CD4-positive, alpha-beta T cell treated with Interferon gamma for 1 hour (primary cell): Measurements from ENCODE around the gene PTPRT.

Experiments
- DNase-seq: peaks from one replicate; pipeline ENCODE4 v3.0.0-alpha.2; 2020

Gene PTPRT

DNA sequence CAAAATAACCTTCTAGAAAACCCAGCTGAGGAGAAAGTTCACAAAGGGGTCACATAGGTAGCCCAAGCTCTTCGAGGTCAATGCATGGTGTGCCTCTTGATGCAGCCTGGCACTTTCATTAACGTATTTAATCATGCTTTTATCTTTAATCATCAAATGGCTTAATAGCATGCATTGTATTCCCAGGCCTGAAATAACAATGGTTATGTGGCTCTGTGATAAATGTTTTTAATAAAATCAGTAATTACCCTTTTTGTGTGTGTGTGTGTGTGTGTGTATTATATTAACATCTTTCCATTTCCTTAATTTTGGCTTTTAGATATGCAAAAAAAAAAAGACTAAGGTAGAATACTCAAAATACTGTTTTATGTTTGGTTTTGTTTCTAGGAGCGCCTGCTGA lies 681.8 kb downstream of the PTPRT start:
- no peak for DNase-seq

DNA sequence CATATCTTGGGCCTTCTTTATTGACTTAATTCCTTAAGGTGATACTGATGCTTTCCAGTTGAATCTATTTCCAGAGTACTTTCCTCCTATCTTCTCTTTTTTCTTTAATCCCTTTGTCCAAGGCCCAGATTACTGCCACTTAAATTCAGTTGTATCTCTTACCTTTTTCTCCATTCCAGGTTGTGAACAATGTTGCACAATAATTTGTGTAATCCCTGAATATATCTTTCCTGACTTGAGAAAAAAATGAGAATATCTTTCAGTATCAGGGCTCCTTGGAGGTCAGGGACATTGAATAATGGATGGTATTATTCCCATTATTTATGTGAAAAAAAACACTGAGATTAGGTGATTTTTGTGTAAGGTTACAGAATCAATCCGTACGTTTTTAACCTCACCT lies 683.3 kb downstream of the PTPRT start:
- DNase-seq = no peak

DNA sequence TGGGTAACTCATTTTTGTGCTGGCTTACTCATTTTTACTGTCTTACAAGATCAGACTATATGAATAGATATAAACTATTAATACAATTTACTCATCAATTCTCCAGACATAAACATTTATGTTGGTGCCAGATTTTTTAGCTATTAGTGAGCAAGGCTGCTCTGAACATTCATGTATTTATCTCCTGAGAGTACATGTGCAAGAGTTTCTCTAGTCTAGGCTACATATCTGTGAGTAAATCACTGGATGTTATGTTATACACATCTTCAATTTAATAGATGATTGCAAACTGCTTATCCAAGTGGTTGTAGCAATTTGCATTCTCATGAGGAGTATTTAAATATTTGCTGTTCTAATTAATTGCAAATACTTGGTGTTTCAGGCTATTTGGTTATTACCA lies 687.1 kb downstream of the PTPRT start:
- DNase-seq = no peak

DNA sequence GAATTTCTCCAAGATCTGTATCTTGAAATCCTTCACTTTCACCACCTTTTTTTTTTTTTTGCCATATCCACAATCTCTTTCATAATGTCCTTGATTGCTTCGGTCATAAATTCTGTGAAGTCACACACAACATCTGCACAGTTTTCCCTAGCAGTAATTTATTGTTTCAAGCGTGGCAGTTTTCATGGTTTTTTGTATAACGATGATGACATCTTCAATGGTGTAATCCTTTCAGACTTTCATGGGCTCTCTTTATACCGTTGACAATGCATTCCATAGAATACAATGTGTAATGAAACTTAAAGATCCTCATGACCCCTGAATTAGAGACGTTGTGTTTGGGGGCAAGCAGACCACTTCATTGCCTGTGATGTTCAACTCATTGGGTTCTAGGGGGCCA lies 693.1 kb downstream of the PTPRT start:
- no peak for DNase-seq

DNA sequence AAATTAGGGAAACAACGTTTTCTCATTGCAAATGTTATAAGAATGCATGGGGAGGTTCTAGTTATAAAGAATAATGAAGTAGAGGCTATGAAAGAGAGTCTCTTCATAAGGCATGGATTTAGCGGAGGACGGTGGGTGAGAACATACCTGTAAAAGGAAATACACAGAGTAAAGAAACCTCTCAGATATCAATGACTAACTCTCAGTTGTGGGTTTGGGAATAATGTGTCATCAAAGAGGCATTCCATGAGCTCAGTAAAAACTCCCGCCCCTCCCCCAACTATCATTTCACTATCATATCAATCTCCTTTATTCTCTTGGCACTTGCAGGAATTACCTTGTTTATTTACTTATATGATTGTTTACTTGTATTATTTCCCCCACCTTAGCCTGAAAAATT lies 695.4 kb downstream of the PTPRT start:
- DNase-seq = no peak

DNA sequence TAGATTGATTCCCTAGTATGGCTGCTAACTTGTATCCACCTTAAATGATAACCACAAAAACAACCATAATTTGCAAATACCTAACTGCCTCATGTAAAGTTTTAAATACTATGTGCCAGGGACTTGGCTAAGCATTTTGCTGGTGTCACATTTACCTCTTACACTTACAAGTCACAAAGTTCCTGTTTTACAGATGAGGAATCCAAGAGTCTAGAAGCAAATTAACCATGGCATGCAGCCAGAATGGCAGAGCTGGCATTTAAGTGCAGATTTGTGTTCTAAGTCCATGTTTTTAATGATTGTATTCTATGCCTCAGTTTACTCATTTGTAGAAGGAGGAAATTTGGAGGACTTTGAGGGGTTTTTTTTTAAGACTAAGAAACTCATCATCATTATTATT lies 696.7 kb downstream of the PTPRT start:
- DNase-seq = no peak

DNA sequence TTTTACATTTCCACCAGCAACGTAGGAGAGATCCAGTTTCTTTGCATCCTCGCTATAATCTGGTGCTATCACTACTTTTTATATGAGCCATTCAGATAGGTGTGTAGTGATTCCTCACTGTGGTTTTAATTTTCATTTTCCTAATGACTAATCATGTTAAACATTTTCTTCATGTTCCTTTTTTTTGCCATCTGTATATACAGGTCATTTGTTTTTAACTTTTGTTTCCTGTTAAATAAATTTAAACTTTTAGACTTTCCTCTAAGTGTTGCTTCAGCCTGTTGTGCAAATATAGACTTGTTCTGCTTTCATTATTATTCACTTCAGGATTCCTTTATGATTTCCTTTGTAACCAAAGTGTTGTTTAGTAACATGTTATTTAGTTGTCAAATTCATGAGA lies 697.4 kb downstream of the PTPRT start:
- DNase-seq = no peak

DNA sequence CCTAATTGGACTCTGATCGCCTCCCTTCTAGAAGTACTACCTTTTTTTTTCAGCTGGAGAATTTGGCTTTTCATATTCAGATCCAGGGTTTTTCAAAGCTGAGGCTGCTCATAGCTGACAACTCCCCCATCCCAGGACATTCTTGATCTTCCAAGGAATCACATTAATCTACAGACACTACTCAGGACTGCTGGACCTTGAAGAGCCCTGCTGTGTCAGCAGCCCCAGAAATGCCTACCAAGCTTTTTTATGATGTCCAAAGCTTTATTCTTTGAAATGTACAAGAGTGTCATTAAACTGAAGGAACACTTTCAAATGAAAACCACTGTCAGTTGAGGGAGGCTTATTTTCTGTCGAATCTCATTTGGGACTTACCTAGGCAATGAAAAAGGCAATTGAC lies 704.1 kb downstream of the PTPRT start:
- DNase-seq = no peak

DNA sequence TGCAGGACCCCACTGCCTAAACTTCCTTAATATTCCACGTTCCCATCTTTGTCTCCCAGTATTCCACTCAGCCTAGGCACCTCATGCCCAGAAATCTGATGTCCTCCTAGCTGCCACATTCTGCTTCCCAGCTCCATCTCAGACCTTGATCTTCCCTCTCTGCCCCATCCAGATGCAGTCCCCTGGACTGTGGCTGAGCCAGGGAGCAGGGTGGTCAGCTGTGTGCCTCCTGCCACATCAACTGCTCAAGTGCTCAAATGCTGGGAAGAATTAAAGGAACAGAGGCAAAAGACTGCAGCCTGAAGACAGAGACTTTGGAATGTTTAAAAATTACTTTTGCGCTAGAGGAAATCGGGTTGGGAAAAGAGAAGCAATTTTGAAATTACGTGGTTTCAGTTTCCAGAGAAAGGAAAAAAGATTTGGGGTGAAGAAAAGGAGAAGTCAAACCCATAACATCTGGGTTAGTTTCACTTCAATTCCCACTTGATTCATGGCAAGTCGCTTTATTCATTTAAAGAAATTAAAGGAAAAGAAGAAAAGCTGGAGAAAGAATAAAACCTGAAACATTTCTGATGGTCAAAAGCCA lies 704.8 kb downstream of the PTPRT start:
- no peak for DNase-seq

DNA sequence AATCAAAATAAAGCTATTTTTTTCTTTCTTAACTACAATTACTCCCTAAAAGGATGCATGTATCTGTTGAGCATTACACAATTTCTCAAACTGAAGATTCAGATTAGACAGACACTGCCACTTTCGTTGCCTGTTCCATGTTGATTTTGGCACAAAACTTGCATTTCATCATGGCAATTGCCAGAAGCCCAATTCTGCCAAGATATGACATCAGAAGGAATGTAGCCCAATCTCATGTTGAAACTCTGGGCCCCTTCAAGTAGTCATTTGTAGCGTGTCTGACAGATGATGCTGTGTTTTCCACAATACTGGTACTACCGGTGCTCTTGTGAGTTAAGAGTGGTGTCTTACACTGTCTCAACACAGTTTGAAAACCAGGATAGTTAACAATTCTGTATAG lies 705.4 kb downstream of the PTPRT start:
- no peak for DNase-seq

DNA sequence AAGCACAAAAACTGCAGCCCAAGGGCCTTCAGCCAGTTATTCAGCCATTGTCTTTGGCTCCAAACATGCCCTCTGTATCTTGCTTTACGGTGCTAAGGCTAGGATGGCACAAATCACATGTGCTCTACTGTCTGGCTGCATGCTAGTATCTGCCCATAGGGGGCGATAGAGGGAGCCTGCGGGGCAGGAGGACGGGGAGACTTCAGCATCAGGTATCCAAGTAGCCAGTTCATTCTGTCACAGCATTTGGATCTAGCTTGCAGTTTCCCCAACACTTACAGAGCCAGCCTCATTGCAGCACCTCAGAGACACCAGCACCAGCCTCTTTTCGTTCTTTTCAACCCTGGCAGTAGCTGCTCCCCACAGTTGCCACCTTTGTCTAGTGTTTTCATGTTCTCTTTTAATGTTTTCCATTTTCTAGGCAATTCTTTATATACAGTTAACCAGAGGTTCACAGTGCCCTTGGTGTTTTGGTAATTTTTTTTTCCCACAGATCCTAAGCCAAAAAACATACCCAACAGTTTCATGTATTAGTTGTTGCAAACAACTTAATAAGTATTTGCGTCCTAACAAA lies 705.9 kb downstream of the PTPRT start:
- no peak for DNase-seq

DNA sequence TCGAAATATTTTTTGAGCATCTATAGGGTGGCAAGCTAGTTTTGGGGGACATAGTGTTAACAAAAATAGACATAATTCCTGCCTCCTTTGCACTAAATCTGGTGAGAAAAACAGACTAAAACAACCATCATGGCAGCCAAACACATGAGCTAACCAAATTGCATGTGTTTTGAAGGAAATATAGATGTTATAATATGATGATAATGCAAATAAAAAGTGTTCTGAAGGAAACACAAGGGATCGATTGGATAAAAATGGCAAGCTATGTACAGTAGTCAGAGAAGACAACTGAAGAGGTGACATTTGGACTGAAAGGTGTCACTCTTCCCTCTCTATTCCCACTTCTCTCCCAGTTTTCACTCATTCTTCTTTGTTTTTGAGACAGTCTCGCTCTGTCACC lies 706.9 kb downstream of the PTPRT start:
- no peak for DNase-seq

DNA sequence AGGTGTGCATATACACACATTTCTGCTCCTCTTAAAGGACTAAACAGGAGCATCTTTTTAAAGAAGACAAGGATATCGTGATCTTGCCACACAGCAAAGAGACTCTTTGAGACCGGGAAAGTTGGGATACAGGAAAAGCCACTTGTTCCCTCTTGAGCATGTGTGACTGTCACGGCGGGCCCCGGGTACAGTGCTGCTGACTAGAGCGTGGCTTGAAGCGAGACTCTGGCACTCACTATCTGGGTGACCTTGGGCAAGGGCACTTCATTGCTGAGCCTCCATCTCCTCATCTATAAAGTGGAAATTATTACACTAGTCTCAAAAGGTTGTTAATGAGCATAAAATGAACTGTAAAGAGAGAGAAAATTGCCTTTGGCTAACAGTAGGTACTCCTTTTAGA lies 713.9 kb downstream of the PTPRT start:
- no peak for DNase-seq

DNA sequence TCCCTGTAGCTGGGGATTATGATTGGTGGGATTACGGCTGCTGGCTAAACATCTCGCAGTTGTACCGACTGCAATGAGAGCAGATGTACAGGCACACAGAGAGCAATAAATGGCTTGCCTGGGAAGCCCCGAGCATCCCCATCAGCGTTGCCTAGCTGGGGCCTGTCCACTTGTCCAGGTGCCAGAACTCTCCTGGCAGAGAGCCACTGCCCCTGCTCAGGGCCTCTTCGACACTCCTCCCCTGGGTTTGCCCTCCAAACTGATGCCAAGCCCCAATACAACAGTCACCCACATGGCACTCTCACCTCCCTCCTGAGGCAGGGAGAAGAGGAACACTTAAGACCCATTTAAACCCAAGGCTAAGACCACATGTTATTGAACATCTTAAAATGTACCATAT lies 715.1 kb downstream of the PTPRT start:
- no peak for DNase-seq

DNA sequence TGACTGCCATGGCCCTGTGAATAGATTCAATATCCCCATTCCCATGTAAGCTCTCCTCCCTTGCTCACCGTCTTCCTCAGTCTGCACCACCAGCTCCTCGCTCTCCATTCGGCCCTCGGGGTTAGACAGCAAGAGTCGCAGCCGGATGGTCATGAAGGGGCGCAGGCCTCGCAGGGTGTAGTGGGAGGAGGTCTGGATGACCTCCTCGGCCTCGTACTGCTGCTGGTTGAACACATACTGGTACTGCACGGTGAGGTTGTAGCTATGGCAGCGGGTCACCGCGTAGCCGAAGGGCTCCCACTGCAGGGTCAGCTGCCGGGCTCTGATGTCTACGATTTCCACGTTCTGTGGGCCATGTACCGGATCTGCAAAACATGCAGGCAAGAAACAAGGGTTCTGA lies 717.5 kb downstream of the PTPRT start:
- no peak for DNase-seq

DNA sequence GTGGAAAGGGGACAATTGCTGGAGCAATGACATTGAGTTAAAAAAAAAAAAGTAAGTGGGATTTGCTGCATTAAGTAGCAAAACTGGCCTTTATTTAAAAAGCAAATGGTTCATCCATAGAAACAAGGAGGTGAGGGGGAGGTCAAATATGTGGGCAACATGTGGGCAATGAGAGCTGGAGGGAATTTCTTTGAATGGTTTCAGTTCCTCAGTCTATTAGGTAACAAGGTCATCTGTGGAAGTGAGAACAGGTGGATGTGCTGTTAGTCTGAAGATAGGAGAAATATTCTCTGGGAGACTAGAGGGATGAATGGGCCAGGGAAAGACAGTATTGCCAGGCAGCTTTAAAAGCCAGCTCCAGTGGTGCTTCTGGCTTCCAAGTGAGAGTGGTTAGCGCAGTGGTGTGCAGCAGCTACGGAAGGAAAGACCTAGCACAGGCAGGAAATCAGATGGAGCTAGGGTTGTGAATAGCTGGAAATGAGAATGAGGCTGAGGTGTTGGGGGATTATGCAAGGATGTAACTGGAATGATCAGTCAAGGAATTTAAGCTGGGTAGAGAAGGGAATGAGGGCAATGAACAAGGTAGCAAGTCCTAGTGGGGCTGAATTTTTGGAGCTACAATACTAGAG lies 727.6 kb downstream of the PTPRT start:
- no peak for DNase-seq

DNA sequence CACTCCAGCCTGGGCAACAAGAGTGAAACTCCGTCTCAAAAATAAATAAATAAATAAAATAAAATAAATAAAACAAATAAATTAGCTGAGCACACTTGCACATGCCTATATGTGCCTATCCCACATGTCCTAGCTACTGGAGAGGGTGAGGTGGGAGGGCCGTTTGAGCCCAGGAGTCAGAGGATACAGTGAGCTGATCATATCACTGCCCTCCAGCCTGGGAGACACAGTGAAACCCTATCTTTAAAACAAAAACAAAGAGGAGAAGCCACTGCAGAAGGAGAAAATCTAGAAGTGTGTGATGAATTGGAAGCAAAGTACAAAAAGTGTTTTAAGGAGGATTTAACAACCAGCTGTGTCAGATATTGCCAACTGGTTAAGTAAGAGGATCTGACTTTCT lies 728.4 kb downstream of the PTPRT start:
- DNase-seq = no peak

DNA sequence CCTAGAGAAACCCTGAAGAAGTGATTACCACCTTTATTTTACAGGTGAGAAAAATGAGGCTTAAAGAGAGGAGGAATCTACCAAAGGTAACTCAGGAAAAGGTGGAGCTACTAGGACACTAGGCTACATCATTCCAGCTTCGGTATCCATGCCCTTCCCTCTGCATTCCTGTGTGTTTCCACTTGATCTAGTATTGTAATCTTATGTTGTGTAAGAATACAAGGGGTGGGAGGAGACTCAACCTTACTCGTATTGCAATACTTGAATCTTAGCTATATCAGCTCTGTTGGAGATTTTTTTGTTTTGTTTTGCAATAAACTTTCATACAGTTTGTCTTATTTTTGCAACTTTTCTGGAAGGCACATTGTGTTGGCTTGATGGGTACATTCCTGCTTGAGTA lies 742.4 kb downstream of the PTPRT start:
- no peak for DNase-seq

DNA sequence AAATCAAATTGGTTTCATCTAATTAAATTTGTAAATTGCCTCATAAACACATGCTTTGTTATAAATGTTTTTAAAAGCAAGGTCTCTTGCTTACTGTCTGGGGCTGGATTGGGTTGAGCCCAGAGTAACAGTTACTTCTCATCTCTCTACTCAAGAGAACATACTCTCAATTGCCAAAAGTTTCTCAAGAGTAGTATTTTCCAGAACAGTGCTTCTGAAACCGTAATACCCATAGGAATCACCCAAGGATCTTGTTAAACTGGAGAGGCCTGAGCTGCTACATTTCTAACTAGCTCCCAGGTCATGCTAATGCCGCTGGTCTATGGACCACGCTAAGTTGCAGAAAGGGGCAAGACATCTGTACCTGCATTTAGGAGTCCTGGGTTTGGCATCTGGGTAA lies 744.9 kb downstream of the PTPRT start:
- DNase-seq = no peak

DNA sequence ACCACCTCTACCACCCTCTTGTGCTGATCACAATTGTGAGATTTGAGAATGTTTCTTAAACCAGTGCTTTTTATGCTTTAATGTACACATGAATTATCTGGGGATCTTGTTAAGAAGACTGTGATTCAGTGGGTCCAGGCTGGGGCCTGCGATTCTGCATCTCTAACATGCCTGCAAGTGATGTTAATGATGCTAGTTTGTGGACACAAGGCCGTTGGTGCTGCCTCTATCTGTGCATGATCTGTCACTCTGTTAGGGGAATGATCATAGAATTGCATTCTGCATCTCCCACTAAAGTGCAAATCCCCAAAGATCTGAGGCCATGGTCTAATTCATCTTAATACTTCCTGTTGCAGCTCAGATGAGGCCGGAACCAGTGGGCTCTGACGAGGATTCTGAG lies 746.5 kb downstream of the PTPRT start:
- DNase-seq = no peak

DNA sequence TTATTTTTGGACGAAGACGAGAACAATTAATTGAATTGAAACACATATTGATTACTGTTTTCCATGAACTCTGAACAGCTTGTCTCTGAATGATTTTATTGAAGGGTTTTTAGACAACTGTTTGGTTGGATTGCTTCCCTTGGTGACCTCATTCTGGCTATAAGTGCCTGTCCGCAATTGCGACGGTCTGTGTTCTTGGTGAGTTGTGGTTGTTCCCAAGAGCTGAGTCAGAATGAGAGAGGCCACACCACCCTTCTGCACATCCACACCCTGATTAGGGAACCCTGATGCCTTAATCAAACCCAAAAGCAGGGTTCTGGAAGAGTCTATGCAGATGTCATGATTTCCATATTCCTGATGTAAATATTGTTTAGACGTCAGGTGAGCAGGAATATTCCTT lies 747.0 kb downstream of the PTPRT start:
- DNase-seq = no peak

DNA sequence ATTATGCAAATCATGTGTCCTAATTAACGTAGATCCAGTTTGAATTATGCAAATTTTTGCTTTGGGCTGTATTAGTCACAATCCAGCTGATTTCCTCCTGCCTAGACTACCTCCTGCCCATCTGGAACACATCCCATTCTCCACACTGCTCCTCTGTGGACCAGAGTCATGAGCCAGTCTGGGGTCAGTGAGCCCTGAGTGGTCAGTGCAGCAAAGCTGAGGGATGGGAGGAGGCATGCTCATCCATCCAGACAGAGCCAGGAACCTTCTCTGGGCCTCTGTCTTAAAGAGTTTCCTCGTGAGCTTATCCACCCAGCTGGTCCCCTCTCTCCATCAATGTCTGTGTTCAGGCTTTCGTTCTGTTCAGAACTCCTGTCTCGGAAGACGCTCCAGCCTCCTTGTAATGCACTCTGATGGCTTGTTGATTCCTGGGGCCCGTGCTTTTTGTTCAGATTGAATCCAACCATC lies 747.8 kb downstream of the PTPRT start:
- no peak for DNase-seq

DNA sequence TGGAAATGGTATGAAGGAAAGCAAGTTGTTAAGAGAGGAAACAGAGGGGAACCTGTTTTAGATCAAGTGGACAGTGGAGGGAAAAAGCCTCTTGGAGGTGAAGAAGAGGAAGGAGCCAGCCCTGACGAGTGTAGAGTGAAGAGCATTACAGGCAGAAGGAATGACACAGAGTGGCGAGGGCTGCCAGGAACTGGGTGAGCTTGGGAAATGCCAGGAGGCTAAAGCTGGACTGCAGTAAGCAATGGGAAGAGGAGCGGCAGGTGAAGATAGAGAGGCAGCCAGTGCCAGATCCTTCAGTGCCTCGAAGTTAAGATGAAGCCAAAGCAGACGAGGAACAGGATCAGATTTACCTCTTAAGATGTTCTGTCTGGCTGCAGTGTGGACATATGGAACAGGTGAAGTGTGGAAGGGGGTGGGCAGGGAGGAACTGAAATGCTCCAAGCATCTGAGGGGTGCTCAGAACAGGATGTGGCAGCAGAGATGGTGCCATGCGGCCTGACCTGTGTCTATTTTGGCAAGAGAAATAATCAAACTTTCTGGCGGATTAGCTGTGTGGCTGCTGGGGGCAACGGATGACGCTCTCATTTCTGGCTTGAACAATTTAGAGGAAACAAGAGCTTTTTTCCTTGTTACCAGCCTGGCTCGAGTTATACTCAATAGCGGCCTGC lies 748.4 kb downstream of the PTPRT start:
- DNase-seq = no peak

DNA sequence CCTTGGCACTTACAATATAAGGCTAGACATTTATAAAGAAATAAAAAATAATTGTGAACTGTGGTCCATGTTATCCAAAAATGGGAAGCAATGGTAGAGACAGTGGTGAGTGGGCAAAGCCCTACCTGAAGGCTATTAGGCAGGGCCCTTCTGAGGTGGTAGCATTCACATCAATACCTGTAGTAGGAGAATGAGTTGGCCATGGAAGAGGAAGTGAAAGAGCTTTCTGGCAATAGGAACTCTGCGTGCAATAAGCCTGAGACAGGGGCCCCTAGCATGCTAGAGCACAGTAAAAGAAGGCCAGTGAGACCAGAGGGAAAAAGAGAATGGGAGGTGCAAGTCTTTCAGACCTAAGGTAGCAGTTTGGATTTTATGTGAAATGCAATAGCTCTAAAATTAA lies 754.5 kb downstream of the PTPRT start:
- DNase-seq = no peak
